Esophagus squamous epithelium (tissue), 5 donors: ENCODE measurements around the gene TMEM271. TPM values are rescaled to one million over a fixed set of nuclear protein-coding genes. Genes with fewer than 3 reads are reported as not detected.

ENCODE experiments used
- DNase-seq: peaks from one replicate; lab custom pipeline; 2025; lab: John Stamatoyannopoulos, UW
- H3K27ac ChIP-seq, 4 donors: fragments of 200-600 bp; sonication (generic); one replicate each; pipeline ENCODE4 v1.5.1; 2016 to 2019; ENCODE audit warnings: mild to moderate bottlenecking in 1 of 4
- H3K27me3 ChIP-seq, 4 donors: fragments of 200-600 bp; sonication (generic); 1 replicate in 3 of 4; 2 replicates in 1 of 4; pipeline versions ENCODE4 v1.5.1 to v1.6.0; 2017 to 2021; ENCODE audit warnings: antibody characterized with exemption in 1 of 4
- H3K36me3 ChIP-seq, 3 donors: fragments of 200-600 bp; sonication (generic); one replicate each; pipeline ENCODE4 v1.5.1; 2016 to 2019
- H3K4me1 ChIP-seq, 3 donors: fragments of 200-600 bp; sonication (generic); one replicate each; pipeline ENCODE4 v1.5.1; 2017 to 2019
- H3K4me3 ChIP-seq, 4 donors: fragments of 200-600 bp; sonication (generic); 1 replicate in 3 of 4; 2 replicates in 1 of 4; pipeline ENCODE4 v1.5.1; 2016 to 2019; ENCODE audit warnings: mild to moderate bottlenecking in 2 of 4, moderate library complexity in 1 of 4
- H3K9me3 ChIP-seq, 3 donors: fragments of 200-600 bp; sonication (generic); one replicate each; pipeline ENCODE4 v1.5.1; 2016 to 2019
- POLR2A ChIP-seq, 4 donors: fragments of 450-650 bp; IDR thresholded peaks; one replicate each; pipeline ENCODE4 v1.6.1; 2017; ENCODE audit warnings: antibody characterized with exemption in 4 of 4, mild to moderate bottlenecking in 4 of 4, moderate library complexity in 3 of 4
- WGBS, 2 donors: methylation state at CpG; one replicate each; pipeline ENCODE4 v1.1.5; 2018; 5-methylcytosine and 5-hydroxymethylcytosine counted together
- intact Hi-C: fragments of 100-400 bp; cut with DNase I; formaldehyde crosslinking; loops from one replicate; pipeline ENCODE4 v1.15.0; 2022
- total RNA-seq, 4 donors: library from RNA; depleted of rRNA; stranded (reverse); fragments of >200 nt; gene quantifications; one replicate each; pipeline ENCODE4 v1.1.0, GENCODE V29; 2016
- TF ChIP-seq, protein P1 (sequence below), 6 experiments: fragments of 450-650 bp in 4 of 6; fragments of 200-600 bp in 2 of 6; sonication (generic) in 2 of 6; IDR thresholded peaks; one replicate each; pipeline ENCODE4 v1.5.1; 2016 to 2019; ENCODE audit warnings: antibody characterized with exemption in 6 of 6, mild to moderate bottlenecking in 4 of 6, moderate library complexity in 4 of 6
- donor health status: DM: yes; HTN: yes; CAD: no.

The TMEM271 gene
- total RNA-seq, 4 donors from 2014 or later, result 0.19 TPM; not detected in 3

DNA sequence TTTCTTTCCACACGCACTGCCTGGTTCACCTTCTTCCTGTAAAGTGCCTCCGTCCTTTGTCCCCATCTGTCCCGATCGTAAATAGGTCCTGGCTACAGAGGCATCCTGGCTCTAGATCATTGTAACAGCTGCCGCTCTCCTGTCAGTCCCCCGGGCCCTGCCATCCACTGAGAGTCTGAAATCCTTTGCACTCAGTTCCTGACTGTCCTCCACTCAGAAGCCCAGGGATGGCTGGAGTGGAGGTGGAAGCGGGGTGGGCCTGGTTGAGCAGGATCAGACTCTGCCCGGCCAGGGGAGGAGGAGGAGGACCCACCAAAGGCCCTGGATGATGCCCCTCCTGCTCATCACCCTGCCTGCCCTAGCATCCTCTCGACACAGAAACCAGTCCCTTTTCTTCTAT, 47.3 kb downstream of the TMEM271 start:
- H3K27me3 ChIP-seq, result no peaks in the 10 kb centered on the region
- no peak for DNase-seq
- no peak overlapping the region for H3K27ac ChIP-seq
- H3K4me1 ChIP-seq, result no peaks in the 10 kb centered on the region
- intact Hi-C loops, result no loop called here
- 94 to 98% methylated on average over 8 to 9 of the region's 9 CpGs for WGBS, 2 donors
- peaks cover 23 to 100% (median 33%) of the 10 kb centered on the region in 3 donors for H3K36me3 ChIP-seq
- H3K9me3 ChIP-seq, result no peaks in the 10 kb centered on the region
- H3K4me3 ChIP-seq, result no peak overlapping the region
- TF ChIP-seq, protein P1, sequence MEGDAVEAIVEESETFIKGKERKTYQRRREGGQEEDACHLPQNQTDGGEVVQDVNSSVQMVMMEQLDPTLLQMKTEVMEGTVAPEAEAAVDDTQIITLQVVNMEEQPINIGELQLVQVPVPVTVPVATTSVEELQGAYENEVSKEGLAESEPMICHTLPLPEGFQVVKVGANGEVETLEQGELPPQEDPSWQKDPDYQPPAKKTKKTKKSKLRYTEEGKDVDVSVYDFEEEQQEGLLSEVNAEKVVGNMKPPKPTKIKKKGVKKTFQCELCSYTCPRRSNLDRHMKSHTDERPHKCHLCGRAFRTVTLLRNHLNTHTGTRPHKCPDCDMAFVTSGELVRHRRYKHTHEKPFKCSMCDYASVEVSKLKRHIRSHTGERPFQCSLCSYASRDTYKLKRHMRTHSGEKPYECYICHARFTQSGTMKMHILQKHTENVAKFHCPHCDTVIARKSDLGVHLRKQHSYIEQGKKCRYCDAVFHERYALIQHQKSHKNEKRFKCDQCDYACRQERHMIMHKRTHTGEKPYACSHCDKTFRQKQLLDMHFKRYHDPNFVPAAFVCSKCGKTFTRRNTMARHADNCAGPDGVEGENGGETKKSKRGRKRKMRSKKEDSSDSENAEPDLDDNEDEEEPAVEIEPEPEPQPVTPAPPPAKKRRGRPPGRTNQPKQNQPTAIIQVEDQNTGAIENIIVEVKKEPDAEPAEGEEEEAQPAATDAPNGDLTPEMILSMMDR (IDR thresholded peaks at IDR 0.05), result no peak
- TF ChIP-seq POLR2A (IDR thresholded peaks at IDR 0.05), result no peak

DNA sequence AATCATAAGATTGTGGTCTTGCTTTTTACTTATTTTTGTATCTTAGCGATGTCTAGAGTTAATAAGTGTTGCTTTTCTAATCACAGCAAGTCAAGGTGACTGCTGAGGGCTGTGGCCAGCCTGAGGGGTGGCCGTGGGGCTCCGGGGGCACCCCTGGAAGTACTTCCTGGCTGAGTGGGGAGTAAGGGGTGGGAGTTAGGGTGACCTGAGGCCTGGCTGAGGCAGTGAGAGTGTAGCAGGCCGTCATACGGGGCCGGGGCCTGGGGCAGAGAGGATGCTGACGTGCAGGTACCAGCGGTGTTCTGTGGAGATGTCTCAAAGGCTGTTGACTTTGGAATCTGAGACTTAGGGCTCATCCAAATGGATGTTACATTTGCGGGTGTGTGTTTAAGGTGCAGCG, 47.8 kb downstream of the TMEM271 start:
- 91 to 94% methylated on average over 8 to 9 of the region's 10 CpGs for WGBS, 2 donors
- intact Hi-C loops, result no loop called here
- H3K36me3 ChIP-seq, result peaks cover 28 to 100% (median 33%) of the 10 kb centered on the region in 3 donors
- no peak for DNase-seq
- H3K27me3 ChIP-seq, result no peaks in the 10 kb centered on the region
- no peaks in the 10 kb centered on the region for H3K9me3 ChIP-seq
- no peaks in the 10 kb centered on the region for H3K4me1 ChIP-seq
- no peak overlapping the region for H3K4me3 ChIP-seq
- no peak overlapping the region for H3K27ac ChIP-seq
- no peak for TF ChIP-seq POLR2A (IDR thresholded peaks at IDR 0.05)
- TF ChIP-seq, protein P1 (IDR thresholded peaks at IDR 0.05), result no peak

DNA sequence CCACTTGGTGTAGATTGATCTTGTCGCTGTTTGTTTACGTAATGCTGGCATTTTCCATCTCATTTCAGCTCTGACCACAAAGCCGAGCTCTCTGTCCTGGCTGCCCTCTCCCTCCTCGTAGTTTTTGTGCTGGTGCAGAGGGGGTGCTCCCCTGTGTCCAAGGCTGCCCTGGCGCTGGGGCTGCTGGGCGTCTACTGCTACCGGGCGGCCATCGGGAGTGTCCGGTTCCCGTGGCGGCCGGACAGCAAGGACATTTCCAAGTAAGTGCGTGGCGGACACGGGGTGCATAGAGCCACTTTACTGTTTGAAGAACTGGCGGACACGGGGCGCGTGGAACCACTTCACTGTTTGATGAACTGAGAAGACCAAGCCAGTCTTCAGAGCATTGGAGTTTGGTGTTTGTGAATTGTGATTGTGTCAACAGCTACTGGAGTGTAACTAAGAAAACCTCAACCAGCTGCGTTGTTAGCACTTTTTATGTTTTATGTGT, 49.1 kb downstream of the TMEM271 start:
- no peaks in the 10 kb centered on the region for H3K9me3 ChIP-seq
- H3K4me3 ChIP-seq, result no peak overlapping the region
- H3K4me1 ChIP-seq, result no peaks in the 10 kb centered on the region
- no peaks in the 10 kb centered on the region for H3K27me3 ChIP-seq
- no peak for TF ChIP-seq POLR2A (IDR thresholded peaks at IDR 0.05)
- TF ChIP-seq, protein P1 (IDR thresholded peaks at IDR 0.05), result no peak
- peaks cover 32 to 100% (median 34%) of the 10 kb centered on the region in 3 donors for H3K36me3 ChIP-seq
- intact Hi-C loops, result no loop called here
- WGBS, 2 donors, result 93 to 95% methylated on average over 16 of the region's 21 CpGs
- no peak overlapping the region for H3K27ac ChIP-seq
- no peak for DNase-seq

DNA sequence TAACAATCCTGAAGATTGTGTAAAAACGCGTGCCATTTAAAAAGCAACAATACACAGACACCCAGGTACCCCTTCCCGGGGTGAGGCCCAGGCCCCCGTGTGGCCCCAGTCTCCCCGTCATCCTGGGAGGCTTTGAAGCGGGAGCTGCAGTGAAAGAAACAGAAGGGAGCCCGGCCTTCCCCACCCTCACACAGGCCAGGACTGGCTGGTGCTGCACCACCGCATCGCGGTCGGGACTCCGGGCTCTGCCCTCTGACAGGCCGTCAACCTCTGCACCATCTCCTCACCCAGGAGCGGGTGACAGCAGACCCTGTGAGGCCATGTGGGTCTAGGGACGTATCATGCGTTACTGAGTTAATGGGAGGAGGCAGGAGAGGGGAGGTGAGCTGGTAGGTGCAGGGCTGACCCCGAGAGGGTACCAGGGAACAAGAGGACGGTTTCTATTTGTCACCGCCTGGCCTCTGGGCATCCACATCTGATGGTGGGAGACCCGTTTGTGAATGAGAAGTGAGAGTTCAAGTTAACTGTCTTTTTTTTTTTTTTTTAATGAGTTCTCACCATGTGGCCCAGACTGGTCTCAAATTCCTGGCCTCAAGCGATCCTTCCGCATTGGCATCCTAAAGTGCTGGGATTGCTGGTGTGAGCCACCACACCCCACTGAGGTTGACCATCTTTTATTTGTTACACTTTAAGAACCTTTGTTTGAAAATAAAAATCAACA, 49.7 kb downstream of the TMEM271 start:
- Histone ChIP-seq H3K27ac (no peak overlapping the region), H3K27me3 (no peaks in the 10 kb centered on the region), H3K4me3 (no peak overlapping the region), H3K4me1 (no peaks in the 10 kb centered on the region), H3K36me3 (peaks cover 31 to 100% (median 33%) of the 10 kb centered on the region in 3 donors), H3K9me3 (no peaks in the 10 kb centered on the region)
- DNase-seq, result no peak
- intact Hi-C loops, result no loop called here
- TF ChIP-seq, protein P1 (IDR thresholded peaks at IDR 0.05), result no peak
- TF ChIP-seq POLR2A (IDR thresholded peaks at IDR 0.05), result no peak
- 94% methylated on average over 15 to 18 of the region's 22 CpGs for WGBS, 2 donors

DNA sequence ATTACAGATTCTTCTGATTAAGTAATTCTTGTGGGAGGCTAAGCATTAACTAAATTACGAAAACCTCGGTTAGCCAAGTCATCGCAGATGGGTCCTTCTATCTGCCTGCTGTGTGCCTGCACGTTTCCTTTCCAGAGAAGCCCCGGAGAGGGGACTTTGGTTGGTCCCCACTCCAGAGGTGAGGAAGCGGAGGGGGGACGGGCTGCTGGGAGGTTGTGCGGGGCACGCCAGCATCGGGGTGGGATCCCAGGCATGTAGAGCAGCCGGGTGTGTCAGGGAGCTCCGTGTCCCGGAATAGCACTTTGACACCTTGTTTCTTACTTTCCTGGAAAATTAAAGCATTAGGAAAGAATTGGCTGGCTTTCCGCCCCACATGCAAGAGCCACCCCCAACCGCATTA, 50.4 kb downstream of the TMEM271 start:
- H3K27me3 ChIP-seq, result no peaks in the 10 kb centered on the region
- H3K9me3 ChIP-seq, result no peaks in the 10 kb centered on the region
- intact Hi-C loops, result no loop called here
- H3K4me1 ChIP-seq, result peaks cover 0 to 4% (median 0%) of the 10 kb centered on the region in 3 donors
- H3K4me3 ChIP-seq, result no peak overlapping the region
- WGBS, 2 donors, result 95% methylated on average over 8 to 15 of the region's 15 CpGs
- no peak for TF ChIP-seq POLR2A (IDR thresholded peaks at IDR 0.05)
- TF ChIP-seq, protein P1 (IDR thresholded peaks at IDR 0.05), result no peak
- H3K27ac ChIP-seq, result no peak overlapping the region
- no peak for DNase-seq
- H3K36me3 ChIP-seq, result peaks cover 30 to 99% (median 31%) of the 10 kb centered on the region in 3 donors
